NT2/D1 (cell line): ENCODE data around the gene SDHAF1.

ENCODE experiments used
- SUZ12 ChIP-seq: IDR thresholded peaks from 2 replicates; pipeline ENCODE4 v1.6.1; 2011; ENCODE audit not compliant: insufficient read length, insufficient read depth; ENCODE audit errors: extremely low read depth
- ZNF274 ChIP-seq: IDR thresholded peaks from 2 replicates; pipeline ENCODE4 v1.6.1; 2011; ENCODE audit warnings: mild to moderate bottlenecking, low read depth, low read length

- TF ChIP-seq ZNF274 (no peak), SUZ12 (no peak)
These were observed 46.8 kb downstream of the SDHAF1 start for GRCh38 chr19:36041831-36042230.
